HG02610 (cell line): Measurements from ENCODE around the gene DEAF1.

Source experiments
- ATAC-seq: cut with Tn5 transposase; IDR thresholded peaks from one replicate; pipeline ENCODE4 v1.9.1; 2021; ENCODE audit warnings: mild to moderate bottlenecking, moderate library complexity; ENCODE audit not compliant: unreplicated experiment

Gene DEAF1

GRCh38 chr11:597166-597725 is 97.8 kb downstream of the DEAF1 start:
- ATAC-seq = no peak

- no peak for ATAC-seq
Observed at GRCh38 chr11:596374-596773, 98.6 kb downstream of the DEAF1 start.

- ATAC-seq = no peak
Observed at GRCh38 chr11:595400-595799, 99.6 kb downstream of the DEAF1 start.
